Activated CD4-positive, alpha-beta T cell treated with anti-CD3 and anti-CD28 coated beads, Interleukin-2, Interleukin-4, amounts not matched to agents 100 ng/mL and 50 ng/mL, durations not matched to agents 16 hours and 8 hours (primary cell): ENCODE data around the gene CHURC1.
"Not testable (repeated sequence)": the region's sequence is repeated elsewhere in the genome, so short reads cannot be mapped to it uniquely, and the experiment has no call there.

Experiments used
- DNase-seq: peaks from one replicate; pipeline ENCODE4 v3.0.0-alpha.2; 2020; ENCODE audit warnings: low spot score

CHURC1 gene

DNA sequence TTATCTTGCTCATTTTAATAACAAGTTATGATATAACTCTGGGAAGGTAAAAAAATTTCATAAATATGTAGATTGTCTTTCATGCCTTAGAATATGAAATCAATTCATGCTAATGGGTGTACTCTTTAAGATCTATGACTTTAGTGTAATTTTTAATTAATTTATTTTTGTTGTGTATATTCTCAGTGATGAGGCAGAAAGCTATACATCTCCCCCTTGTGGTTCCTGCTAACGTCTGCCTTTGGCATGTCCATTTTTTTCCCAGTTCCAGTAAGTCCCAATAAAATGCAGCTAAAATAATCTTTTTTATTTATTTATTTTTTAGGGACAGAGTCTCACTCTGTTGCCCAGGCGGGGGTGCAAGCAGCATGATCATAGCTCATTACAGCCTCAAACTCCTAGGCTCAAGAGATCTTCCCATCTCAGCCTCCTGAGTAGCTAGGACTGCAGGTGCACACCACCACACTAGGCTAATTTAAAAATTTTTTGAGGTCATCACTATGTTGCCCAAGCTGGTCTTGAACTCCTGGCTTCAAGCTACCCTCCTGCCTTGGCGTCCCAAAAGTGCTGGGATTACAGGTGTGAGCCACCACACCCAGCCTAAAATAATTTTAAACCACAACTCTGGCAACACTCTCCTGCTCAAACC lies 3.3 kb upstream of the CHURC1 start:
- no peak for DNase-seq

DNA sequence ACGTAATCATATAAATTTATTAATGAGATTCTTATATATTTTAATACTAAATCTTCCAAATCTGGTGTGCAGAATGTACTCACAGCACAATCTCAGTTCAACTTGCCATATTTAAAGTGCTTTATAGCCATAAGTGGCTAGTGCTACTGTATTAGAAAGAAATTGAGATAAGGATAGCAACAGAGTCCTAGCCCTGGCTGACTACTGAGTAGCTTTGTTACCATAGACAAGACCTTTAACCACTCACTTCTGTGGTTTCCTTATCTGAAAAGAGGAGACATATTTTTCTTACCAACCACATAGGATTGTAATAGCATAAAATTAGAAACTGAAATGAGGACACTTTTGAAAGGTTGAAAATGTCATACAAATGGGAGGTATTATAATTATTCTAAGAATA lies 2.0 kb upstream of the CHURC1 start:
- no peak for DNase-seq

DNA sequence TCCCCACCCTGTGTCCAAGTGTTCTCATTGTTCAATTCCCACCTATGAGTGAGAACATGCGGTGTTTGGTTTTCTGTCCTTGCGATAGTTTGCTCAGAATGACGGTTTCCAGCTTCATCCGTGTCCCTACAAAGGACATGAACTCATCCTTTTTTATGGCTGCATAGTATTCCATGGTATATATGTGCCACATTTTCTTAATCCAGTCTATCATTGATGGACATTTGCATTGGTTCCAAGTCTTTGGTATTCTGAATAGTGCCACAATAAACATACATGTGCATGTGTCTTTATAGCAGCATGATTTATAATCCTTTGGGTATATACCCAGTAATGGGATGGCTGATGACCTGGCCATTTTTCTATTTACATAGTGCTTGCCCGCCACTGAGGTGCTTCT lies 778 bp upstream of the CHURC1 start:
- not testable (repeated sequence) for DNase-seq

DNA sequence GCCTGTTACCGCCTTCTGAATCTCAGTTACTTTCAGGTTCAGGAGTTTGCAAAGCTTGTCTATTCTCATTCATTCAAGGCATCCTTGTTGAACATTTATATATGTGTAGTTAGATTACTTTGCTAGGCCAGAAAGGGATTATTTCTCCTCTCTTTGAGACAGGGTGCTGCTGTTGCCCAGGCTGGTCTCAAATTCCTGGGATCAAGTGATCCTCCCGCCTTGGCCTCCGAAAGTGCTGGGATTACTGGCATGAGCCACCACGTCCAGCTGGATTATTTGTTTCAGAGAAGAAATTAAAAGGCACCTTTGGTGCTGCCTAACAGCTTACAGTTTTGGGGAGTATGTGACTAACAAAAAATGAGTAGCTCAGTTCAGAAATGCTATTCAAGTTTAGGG lies 772 bp downstream of the CHURC1 start:
- no peak for DNase-seq

DNA sequence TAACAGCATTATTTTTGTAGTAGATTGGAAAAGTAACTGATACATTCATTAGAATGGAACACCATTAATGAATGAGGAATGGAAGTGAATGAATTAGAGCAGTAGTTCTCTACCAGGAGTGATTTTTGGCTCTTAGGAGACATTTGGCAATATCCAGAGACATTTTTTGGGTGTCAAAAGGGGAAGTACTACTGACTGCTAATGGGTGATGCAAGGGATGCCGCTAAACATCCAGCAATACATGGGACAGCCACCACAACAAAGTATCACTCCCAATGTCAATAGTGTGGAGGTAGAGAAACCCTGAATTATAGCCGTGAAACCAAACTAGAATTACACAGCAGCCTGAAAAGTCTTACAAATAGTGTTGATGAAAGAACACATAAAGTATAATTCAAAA lies 1.5 kb downstream of the CHURC1 start:
- no peak for DNase-seq

DNA sequence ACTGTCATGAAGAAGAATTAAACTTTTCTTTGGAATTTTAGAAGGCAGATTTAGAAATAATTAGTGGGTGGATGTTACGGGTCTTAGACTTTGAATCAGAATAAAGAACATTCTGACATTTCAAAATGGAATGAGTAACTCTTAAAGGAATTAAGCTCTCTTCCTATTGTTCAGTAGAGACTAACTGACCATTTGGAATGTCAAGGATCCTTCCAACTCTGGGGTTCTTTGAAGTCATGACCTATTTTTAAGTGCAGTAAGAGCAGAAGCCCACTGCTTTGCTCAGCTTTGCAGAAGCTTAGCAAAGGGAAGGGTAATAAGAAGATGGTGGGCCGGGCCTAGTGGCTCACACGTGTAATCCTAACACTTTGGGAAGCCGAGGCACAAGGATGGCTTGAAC lies 4.0 kb downstream of the CHURC1 start:
- no peak for DNase-seq

DNA sequence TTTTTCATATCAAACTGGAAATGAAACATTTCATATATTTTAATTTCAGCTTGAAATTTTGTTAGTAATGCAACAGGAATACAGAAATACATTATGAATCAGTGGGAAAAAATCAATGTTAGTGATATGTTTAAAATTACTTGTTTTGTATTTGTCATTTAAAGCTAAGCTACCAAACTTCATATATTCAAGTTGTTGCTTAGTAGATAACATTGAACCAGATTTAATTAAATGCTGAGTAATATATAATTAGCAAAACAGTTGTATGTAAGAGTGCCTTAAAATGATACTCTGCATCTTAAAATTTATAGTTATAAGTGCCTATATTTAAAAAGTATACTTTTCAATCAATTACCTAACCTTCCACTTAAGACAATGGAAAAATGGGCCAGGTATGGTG lies 5.0 kb downstream of the CHURC1 start:
- DNase-seq: no peak

DNA sequence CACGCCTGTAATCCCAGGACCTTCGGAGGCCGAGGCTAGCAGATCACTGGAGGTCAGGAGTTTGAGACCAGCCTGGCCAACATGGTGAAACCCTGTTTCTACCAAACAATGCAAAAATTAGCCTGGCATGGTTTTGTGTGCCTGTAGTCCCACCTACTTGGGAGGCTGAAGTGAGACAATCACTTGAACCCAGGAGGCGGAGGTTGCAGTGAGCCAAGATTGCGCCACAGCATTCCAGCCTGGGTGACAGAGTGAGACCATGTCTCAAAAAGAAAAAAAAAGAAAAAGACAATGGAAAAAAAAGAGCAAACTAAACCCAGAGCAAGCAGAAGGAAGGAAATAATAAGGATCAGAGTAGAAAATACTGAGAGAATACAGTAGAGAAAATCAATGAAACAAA lies 5.4 kb downstream of the CHURC1 start:
- DNase-seq: no peak

DNA sequence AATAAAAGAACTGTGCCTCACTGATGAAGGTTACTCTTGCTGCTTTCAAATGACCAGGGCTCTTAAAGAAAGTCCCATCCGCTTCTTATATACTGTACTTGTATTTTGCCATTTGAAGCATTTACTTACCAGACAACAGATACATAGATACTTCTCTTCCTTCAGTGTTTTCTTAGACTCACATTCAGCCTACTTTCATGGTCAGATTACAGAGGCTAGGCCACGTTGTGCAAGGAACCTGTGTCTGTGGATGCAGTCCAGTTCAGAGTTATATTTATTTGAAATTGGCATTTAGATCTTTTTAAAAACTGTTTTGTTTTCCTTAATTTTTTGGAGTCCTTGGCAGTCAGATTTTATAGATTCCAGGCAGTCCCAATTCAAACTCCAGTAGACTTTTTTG lies 6.2 kb downstream of the CHURC1 start:
- DNase-seq: no peak

DNA sequence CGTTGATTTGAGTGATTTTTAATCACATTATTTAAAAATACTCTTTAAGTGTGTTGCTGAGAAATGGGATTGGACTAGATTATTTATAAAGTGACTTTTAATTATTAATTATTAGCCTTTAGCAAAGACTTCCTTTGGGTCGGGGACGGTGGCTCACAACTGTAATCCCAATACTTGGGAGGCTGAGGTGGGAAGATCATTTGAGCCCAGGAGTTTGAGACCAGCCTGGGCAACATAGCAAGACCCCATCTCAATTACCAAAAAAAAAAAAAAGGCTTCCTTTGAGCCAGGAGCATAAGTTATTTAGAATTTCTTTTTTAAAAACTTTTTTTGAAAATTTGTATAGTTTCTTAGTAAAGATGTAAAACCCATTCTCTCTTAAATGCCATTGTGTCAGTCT lies 8.8 kb downstream of the CHURC1 start:
- no peak for DNase-seq

DNA sequence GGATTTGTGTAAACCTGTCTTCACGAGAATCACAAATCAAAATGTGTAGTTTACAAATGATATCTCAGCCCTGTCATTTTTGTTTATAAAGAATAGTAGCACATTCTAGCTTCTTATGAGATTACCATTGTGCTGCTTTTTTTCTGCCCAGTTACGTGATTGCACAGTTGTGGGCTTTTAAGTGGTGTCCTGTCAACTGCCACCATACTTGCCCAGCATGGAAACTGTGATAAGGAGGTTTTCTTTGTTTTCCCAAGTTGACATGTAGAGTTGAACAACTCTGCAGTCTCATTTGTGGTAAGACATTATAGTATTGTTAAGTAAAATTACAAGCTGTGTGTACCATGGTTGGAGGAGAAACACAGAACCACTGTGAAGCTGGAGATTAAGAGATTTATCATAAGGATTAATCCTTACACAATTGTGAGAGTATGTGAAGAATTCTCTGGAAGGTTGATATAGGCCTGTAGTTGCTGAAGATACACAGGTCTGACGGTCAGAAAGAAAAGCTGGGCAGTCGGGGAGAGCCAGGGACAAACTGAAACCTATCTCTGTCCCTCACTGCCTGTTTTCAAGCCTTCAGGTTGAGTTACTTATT lies 12.2 kb downstream of the CHURC1 start:
- DNase-seq: no peak

DNA sequence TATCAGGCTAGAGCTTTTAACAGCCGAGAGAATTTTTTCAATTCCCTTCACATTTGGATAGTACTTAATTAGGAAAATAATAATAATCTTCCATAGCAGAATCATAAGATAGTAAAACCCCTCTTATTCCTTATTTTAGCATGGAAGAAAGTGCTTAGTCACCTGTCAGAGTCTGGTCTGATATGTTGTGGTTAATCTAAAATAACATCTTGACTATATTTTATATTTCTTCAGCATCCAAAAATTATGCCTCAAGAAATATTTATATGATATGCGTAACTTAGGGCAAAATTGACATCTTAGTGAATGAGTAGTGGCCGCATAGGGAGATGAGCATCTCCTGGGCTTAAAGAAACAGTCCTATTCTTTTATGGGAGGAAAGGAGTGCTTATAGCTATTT lies 12.8 kb downstream of the CHURC1 start:
- no peak for DNase-seq

DNA sequence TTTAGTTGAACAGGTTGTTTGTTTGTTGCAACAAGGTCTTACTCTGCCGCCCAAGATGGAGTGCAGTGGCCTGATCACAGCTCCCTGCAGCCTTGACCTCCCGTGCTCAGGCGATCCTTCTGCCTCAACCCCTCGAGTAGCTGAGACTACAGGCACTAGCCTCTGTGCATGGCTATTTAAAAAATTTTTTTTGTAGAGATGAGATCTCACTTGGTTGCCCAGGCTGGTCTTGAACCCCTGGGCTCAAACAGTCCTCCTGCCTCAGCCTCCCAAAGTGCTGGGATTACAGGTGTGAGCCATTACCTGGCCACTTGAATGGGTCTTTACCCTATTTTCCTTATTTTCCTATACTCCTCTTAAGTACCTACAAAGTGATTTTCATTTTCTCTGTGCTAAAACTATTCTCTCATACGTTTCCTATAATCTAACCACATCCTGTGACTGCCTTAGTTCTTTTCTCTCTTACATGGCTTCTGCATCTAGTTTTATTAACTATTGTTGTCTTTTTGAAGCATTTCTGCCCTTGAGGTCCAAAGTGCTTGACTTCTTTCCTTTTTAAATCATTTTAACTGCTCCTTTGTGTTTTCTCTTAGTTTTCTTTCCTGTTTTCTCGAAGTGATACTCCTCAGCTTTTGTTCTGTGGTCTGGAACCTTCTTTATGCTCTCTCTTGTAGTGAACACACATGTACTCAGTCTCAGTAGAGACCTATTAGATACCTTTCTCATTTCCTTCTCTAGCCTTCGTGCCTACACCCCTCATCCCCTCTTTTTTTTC lies 14.2 kb downstream of the CHURC1 start:
- no peak for DNase-seq

DNA sequence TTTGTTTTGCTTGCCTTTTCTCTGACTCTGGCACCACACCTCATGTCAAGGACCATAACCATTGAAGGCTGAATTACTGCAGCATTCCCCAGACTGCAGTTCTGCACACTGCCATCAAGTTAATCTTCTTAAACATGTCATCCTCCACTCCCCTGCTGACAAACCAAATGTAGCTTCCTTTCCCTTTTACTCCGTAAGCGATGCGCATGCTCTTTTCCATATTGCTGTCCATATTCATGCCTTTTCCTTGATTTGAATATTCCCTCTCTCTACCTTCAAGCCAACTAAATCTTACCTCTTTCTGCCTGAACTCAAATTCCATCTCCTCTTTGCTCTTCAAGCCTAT lies 14.7 kb downstream of the CHURC1 start:
- DNase-seq: no peak

DNA sequence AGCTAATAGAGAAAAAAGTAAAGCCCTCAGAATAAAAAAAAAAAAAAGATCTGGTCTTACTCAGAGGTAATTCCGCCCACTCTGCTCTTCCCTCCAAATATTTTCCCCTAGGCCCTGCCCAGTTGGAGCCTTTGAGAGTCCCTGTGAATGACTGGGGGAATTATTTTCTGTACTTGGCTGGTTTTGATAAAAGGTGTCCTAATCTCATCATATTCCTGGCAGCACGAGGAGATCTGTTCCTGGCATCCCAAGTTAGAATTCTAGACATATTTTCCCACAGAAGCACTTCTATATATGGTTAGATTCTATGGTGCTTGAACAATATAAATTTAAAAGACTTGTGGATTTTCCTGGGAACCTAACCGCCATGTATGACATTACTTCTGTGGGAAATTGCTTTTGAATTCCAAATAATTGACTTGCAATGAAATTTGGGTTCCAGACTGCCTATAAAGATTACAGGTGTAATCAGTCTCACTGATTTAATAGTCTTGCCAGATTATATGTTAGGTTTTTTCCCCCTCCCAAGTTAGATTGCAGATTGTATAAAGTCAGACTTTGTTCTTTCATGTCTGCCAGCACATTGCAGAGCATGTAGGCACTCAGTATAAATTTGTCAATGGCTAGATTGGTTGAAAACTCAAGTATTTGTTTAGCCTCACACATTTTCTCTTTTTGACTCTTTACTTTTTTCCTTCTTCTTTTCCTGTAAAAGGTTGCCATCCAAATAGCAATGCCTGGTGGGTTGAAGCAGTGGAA lies 16.0 kb downstream of the CHURC1 start:
- DNase-seq: no peak

DNA sequence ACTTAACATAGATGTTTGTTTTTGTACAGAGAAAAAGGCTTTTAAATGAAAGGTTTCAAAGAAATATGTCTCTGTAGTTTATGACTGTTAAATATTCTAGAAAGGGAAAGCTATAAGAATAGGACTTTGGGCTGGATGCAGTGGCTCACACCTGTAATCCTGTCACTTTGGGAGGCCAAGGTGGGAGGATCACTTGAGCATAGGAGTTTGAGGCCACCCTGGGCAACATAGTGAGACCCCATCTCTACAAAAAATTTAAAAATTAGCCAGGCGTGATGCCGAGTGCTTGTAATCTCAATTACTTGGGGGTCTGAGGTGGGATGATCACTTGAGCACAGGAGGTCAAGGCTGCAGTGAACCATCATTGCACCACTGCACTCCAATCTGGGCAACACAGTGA lies 16.9 kb downstream of the CHURC1 start:
- DNase-seq: no peak

DNA sequence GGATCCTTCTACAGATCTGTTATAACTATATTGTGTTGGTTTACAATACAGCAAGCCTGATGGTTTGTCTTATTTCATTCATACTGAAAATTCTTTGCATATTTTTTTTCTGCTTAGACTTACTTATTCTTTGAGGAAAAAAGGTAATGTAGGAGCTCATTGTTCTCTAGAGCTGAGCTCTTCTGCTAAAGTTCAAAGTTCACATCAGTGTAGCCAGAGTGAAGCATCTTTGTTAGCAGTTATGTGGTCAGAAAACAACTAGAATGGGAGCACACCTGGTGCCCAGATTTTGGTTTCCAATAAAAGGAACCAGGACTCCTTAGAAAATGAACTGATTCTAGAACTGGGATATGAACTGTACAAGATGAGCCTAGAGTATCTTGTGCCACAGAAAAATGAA lies 18.0 kb downstream of the CHURC1 start:
- no peak for DNase-seq

DNA sequence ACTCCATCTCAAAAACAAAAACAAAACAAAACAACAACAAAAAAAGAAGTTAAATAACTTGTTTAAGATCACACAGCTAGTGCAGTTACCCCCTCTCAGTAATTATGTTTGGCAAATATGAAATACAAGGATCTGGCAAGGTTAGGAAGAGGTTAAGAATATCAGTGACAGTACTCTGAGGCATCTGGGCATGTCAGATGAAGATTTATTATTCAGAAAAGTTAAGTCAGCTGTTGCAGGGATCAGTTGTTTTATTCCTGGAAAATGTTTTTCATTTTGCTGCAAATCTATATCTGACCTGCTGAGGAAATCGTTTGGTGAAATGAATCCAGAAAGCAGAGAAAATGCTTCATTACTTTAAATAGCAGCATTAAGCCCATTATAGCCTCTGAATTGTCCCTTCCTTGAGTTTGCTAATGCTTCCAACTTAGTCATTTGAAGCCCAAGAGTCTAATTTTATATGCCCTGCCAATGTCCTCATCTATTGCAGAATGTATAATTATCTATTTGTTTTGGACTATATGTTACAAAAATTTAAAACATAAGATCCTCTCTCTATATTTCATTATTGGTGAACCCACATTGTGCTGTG lies 20.2 kb downstream of the CHURC1 start:
- DNase-seq: no peak

DNA sequence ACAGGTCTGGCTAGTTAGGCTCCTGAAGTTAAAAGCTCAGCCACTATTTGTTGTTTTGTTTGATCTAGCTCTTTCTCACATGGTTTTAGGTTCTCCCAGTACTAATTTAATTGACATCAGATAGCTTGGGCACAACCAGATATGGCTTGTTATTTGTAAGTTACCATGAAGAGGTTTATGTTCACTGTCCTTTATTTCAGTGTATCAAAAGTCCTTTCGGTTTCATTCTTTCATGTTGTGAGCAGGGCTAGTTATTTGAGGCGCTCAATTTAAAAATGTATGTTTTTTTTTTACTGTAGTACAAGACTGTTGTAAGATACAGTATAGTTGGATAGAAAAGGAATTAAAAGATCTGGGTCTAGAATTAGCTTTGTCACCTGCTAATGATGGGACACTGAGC lies 21.3 kb downstream of the CHURC1 start:
- no peak for DNase-seq

DNA sequence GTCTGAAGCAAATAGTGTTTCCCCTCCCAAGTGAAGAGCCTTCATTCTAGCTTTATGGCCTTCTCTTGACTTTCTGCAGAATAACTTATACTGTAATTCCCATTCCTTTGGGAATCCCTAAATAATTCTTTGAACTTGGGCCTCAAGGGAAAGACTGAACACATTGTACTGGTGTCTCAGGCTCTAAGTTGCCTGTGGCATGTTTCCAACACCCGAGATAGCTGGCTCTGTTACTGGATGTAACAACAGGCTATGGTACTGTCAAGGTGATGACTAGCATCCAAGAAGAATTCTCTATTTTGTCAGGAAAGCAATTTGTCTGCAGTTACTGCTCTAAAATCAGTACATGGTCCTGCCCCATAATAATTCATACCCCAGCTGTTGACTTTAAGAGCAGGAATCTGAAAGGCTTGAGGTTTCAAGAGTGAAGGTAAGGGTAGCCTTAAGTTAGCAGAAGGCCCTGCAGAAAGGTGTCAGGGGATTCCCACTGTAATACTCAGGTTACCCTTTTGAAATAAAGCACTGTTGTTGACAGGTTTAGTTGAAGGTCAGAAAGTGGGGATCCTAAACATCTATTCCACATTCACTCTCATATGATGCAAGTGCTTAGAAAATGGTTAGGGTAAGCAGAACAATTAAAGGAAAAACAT lies 23.0 kb downstream of the CHURC1 start:
- DNase-seq: no peak

DNA sequence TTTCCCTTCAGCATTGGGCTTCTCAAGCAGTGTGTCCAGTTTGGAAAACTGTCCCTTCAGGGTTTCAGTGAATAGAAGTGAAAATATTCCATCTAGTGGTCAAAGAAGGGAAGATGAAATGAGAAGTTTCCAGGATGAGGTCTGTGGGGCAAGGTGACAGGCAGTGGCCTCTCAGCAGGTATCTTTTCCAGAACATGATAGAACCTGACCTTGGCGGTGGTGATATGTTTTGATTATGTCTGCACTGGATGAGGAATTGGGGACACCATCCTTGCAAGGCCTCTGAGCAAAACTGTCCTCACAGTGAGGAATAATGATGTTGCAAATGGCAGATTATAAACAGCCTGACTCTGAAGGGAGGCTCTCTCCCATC lies 23.6 kb downstream of the CHURC1 start:
- DNase-seq: no peak
